ENCODE results near the gene IPO4. TPM values are rescaled to one million over a fixed set of nuclear protein-coding genes. Genes with fewer than 3 reads are reported as not detected.
A peak's percentile ranks its signal among the peaks of the same experiment; 100 is the strongest.

IPO4 gene
- total and polyA plus RNA-seq, 2 of the 13 experiments (the other 11 are each of a cell fraction or from before 2014, with no cell fraction given) = 39.0 to 179 TPM

DNA sequence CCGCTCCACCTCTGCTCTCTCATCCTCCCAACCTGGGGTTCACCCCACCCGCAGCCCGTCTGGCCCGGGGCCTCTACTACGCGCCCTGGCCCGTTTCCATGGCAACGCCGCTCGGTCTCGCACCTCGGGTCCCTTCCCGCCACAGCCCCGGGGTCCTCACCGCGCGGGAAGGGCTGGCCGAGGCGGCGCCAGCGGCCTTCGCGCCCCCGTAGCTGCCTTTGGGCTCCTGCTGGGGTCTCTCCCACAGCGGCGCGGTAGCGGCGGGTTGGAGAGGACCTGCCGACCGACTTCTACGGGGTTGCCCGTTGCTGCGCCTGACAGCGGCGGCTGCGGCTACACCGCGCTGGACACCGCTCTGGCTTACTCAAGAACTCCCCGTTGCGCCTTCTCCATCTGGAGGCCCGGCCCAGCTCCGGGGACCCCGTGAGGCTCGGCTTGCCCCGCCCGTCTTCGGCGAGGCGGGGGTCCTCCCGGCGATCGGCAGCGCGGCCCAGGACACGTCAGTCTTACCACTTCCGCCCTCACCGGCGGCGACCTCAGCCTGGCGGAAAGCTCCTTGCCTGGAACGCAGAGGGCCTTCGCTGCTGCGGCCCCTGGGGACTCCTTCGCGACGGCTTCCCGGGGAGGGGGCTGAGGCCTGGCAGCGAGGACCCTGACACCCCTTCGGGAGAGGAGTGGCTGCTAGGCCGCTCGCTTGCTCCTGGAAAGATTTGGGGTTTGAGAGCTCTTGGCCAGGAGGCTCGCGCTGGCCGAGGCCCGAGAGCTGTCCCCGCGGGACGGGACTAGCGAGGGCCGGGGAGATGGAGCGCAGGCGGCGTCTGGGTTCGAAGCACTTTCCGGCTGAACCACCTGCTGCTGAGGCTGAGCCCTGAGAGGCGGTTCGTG, 6.8 kb upstream of the IPO4 start, which contains the start of gene TM9SF1 (continued):
- TF ChIP-seq, protein P1, sequence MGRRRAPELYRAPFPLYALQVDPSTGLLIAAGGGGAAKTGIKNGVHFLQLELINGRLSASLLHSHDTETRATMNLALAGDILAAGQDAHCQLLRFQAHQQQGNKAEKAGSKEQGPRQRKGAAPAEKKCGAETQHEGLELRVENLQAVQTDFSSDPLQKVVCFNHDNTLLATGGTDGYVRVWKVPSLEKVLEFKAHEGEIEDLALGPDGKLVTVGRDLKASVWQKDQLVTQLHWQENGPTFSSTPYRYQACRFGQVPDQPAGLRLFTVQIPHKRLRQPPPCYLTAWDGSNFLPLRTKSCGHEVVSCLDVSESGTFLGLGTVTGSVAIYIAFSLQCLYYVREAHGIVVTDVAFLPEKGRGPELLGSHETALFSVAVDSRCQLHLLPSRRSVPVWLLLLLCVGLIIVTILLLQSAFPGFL (CRISPR knock-in tag; IDR thresholded peaks at IDR 0.05) = peak; percentile 97
- TF ChIP-seq ZNF569 (CRISPR knock-in tag; IDR thresholded peaks at IDR 0.05; ENCODE audit: borderline replicate concordance) (peak; percentile 100), CEBPB (IDR thresholded peaks at IDR 0.05; ENCODE audit: borderline replicate concordance, low read depth, low read length) (no peak), ZNF576 (CRISPR knock-in tag; IDR thresholded peaks at IDR 0.05) (peak; percentile 86), ZBTB8A (CRISPR knock-in tag; IDR thresholded peaks at IDR 0.05; ENCODE audit: borderline replicate concordance, low read depth) (peak; percentile 98), SMAD9 (CRISPR knock-in tag; IDR thresholded peaks at IDR 0.05) (peak; percentile 99), SALL1 (CRISPR knock-in tag; IDR thresholded peaks at IDR 0.05) (peak; percentile 92), HNF4G (IDR thresholded peaks at IDR 0.05; ENCODE audit: borderline replicate concordance, low read depth, low read length) (no peak), HNF4G (CRISPR knock-in tag; IDR thresholded peaks at IDR 0.05; ENCODE audit: borderline replicate concordance, low read depth) (peak; percentile 94), ZNF768 (CRISPR knock-in tag; IDR thresholded peaks at IDR 0.05) (peak; percentile 80), ATF6 (CRISPR knock-in tag; conservative IDR thresholded peaks at IDR 0.05) (no peak; the same call in 1 of the 2 replicates), ZKSCAN8 (CRISPR knock-in tag; IDR thresholded peaks at IDR 0.05; ENCODE audit: borderline replicate concordance) (peak; percentile 93; the same call in 1 of the 2 replicates), CSRNP1 (CRISPR knock-in tag; IDR thresholded peaks at IDR 0.05) (peak; percentile 99; the same call in 1 of the 2 replicates), ZNF720 (CRISPR knock-in tag; IDR thresholded peaks at IDR 0.05) (peak; percentile 30; the same call in 1 of the 2 replicates)
- TF ChIP-seq, protein P2, sequence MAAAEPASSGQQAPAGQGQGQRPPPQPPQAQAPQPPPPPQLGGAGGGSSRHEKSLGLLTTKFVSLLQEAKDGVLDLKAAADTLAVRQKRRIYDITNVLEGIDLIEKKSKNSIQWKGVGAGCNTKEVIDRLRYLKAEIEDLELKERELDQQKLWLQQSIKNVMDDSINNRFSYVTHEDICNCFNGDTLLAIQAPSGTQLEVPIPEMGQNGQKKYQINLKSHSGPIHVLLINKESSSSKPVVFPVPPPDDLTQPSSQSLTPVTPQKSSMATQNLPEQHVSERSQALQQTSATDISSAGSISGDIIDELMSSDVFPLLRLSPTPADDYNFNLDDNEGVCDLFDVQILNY (CRISPR knock-in tag; conservative IDR thresholded peaks at IDR 0.05) = peak; percentile 93
- TF ChIP-seq, protein P3, sequence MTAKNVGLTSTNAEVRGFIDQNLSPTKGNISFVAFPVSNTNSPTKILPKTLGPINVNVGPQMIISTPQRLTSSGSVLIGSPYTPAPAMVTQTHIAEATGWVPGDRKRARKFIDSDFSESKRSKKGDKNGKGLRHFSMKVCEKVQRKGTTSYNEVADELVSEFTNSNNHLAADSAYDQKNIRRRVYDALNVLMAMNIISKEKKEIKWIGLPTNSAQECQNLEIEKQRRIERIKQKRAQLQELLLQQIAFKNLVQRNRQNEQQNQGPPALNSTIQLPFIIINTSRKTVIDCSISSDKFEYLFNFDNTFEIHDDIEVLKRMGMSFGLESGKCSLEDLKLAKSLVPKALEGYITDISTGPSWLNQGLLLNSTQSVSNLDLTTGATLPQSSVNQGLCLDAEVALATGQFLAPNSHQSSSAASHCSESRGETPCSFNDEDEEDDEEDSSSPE (CRISPR knock-in tag; IDR thresholded peaks at IDR 0.05) = peak; percentile 100

All from HepG2 (cell line).